HG03565 (cell line): ENCODE data around the gene LRP8.

Experiments
- ATAC-seq: cut with Tn5 transposase; IDR thresholded peaks from one replicate; pipeline ENCODE4 v1.9.1; 2021; ENCODE audit warnings: mild to moderate bottlenecking, moderate library complexity; ENCODE audit not compliant: unreplicated experiment

Gene LRP8

DNA sequence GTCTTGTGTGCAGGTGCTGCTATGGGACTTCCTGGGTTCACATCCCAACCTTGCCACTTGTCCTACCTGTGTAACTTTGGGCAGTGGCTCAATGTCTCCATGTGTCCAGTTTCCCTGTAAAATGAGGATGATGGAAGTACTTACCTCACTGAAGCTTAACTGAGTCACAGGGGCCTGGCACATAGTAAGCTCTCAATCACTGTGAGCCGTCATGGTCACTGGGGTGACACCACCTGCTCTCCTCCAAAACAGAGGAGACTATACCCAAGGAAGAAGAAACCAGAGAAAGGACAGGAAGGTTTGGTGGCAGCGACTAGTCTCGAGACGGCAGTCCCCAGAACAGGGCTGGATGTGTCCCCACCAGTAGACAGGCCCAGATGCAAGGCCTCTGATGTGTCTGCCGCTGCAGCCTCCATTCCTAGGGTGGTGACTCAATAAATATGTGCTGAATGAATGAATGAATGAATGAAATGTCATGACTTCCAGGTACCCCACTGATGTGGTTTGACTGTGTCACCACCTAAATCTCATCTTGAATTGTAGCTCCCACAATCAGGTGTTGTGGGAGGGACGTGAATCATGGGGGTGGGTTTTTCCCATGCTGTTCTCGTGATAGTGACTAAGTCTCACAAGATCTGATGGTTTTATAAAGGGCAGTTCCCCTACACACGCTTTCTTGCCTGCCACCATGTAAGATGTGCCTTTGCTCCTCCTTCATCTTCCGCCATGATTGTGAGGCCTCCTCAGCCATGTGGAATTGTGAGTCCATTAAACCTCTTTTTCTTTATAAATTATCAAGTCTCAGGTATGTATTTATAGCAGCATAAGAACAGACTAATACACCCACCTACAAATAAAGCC lies 13.0 kb upstream of the LRP8 start:
- ATAC-seq, result no peak

DNA sequence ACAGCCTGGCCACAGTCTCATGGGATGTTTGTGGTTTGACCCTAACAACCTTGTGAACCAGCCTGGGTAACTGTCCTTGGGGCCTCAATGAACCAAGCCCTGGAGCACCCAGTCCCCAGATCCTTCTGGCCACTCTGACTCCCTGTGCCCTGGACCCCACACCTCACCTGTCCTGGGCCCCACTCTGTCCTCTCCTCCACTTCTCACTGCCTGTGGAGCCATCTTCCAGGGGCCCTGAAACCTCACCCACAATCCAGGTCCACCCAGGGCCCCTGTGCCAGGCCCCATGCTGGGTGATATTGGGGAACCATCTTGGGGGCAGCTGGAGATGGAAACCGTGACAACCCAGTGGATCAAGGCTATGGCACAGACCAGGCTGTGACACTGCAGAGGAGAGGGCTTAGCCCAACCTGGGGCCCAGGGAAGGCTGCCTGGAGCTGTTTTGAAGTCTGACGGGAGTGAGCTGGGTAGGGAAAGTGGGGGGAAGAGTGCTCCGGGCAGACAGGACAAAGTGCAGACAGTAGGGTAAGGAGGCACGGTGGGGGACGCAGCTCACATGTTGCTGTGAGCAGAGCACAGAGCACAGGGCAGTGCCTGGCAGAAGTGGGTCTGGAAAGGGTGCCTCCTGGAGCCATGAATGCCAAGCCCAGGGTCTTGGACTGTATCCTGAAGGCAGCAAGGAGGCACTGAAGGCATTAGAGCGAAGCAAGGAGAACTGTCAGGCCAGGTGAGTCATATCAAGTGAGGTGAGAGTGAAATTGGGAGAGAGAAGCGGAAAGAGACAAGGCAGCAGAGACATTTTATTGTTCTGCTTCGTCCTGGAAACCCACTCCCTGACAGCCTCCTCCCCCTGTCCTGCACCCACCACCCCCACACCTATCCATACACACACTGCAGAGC lies 12.1 kb upstream of the LRP8 start:
- no peak for ATAC-seq

DNA sequence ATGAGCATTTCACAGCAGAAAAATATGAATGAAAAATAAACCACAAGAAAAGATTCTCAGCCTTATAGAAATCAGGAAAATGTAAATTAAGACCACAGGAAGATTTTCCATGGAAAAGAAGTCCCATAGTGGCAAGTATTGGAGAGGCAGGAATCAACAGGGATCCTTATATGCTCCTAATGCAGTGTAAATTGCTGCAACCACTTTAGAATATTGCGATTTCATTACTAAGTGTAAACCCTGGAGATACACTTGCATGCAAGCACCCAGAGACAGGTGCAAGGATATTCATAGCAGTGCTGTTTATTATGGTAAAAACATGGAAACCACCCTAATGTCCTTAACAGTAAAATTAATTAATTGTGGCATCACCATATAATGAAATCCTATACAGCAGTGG lies 10.6 kb upstream of the LRP8 start:
- ATAC-seq, result no peak

DNA sequence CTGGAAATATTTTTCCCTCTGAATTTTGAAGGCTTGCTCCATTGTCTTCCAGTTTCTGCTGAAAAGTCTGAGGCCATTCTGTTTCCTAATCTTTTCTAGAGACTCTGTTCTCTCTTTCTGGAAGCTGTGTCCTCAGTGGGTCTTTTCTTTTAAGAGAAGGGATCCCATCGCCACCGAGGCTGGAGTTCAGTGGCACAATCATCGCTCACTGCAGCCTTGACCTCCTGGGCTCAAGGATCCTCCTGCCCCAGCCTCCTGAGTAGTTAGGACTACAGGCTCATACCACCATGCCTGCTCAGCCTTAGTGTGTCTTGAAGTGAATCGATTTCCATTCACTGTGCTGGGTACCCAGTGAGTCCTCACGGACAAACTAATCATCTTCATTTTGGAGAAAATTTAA lies 9.6 kb upstream of the LRP8 start:
- no peak for ATAC-seq

DNA sequence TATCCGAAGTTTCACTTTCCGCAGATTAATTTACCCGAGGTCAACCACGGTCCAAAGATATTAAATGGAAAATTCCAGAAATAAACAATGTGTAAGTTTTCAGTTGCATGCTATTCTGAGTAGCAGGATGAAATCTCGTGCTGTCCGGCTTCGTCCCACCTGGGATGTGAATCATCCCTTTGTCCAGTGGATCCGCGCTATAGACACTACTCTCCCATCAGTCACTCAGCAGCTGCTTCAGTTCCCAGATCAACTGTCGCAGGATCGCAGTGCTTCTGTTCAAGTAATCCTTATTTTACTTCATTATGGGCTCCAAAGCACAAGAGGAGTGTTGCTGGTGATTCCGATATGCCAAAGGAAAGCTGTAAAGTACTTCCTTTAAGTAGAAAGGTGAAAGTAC lies 8.3 kb upstream of the LRP8 start:
- ATAC-seq, result no peak

DNA sequence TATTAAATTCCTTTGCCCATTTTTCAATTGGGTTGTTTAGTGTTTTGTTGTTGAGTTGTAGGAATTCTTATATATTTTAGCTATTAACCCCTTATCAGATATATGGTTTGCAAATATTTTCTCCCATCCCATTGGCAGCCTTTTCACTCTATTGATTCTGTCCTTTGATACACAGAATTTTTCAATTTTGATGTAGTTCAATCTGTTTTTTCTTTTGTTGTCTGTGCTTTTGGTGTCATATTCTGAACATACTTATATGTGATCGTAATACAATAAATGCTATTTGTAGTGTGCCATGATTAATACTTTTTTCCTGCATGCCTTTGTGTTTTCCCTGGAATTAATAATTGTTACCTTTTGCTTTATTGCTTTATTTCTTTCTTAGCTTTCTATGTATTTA lies 7.8 kb upstream of the LRP8 start:
- ATAC-seq, result no peak

DNA sequence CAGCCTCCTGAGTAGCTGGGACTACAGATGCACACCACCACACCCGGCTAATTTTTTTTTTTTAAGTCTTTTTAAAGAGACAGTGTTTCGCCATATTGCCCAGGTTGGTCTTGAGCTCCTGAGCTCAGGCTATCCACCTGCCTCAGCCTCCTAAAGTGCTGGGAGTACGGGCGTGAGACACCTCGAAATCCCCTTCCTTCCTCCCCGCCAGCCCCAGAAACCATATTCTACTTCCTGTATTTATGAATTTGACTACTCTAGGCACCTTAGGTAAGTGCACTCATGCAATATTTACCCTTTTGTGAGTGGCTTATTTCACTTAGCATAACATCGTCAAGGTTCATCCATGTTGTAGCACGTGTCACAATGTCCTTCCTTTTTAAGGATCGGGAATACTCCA lies 6.9 kb upstream of the LRP8 start:
- ATAC-seq, result no peak

DNA sequence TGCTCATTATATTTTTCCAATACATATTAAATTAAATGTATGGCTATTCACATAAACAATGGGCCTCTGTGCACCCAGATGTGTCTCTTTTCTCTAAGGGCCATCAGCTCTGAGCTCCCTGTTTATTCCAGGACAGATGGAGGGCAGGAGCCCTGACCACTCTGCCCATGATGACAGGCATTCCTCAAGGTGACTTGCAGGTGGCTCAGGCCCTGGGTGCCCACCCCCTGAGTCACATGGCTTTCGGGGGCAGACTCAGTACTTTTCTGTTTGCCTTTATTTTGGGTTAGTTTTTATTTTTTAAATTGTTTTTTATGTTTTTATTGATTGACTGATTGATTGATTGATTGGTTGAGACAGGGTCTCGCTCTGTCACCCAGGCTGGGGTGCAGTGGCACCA lies 6.4 kb upstream of the LRP8 start:
- ATAC-seq, result no peak

DNA sequence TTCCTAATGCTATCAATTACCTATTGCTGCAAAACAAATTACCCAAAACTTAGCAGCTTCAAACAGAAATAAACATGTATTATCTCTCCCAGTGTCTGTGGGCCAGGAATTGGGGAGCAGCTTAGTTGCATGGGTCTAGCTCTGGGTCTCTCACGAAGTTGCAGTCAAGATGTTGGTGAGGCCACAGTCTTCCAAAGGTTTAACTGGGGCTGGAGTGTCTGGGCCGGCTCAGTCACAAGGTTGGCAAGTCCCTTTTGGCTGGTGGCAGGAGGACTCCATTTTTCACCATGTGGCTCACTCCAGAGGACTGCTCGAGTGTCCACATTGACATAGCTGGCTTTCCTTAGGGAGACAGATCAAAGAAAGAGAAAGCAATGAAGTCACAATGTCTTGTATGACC lies 5.0 kb upstream of the LRP8 start:
- no peak for ATAC-seq

DNA sequence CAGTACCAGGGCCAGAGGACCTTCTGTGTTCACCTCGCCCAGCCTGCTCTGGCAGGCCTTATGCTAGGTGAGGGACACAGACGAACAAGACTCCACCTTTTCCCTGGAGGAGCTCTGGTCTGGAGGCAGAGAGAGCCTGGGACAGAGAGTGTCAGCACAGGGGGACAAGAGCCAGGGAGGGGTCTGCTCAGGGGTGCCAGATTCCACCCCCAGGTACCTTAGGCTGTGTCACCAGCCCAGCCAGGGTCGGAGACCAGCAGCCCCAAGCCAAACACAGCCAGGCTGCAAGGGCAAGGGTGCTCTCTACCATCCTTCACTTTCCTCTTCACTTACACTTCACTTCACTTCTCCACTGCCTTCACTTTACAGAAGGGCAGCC lies 4.3 kb upstream of the LRP8 start:
- no peak for ATAC-seq

DNA sequence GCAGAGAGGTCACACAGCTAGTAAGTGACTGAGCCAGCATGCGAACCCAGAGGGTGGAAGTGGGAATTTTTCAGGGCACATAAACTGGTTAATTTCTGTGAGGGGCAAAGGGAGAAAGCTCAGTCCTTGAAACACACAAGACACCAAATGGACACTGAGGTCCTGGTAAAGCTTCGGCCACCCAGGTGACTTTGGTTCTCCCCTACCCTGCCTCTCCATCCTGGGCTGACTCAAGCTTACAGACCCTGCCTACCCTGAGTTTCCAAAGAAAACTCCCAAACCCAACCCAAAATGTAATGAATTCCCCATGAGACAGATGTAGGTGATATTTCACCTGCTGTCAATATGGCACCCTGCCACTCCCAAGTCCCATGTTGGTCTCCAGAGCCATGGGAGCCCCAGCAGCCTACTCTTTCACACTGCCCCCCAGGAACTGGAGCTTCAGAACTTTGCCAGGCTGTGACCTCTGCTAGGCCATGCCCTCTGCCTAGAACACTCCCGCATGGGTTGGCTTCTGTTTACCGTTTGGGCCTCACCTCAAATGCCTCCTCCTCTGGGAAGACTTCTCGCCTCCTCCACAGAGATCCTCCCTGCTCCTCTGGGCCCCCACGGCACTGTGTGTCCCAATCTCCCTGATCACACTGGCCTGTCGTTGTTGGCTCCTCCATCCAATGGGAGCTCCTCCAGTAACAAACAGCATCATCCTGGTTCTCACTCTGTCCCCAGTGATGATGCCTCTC lies 3.7 kb upstream of the LRP8 start:
- no peak for ATAC-seq

DNA sequence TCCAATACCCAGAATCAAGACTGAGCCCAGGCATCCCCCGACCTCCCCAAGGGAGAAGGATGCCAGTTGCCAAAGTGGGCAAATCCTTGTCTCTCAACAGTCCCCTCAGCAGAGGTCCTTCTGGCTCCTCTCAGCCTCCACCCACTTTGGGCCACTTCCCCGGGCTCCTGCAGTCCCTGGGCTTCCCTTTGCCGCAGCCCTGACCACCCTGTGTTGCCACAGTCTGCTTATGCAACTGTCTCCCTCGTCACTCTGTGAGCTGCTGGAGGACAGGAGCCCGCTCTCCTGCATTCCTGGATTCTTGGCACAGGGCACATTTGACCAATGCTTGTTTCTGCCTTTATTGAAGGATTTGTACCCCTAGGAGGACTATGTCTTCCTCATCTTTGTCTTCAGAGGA lies 2.9 kb upstream of the LRP8 start:
- no peak for ATAC-seq

DNA sequence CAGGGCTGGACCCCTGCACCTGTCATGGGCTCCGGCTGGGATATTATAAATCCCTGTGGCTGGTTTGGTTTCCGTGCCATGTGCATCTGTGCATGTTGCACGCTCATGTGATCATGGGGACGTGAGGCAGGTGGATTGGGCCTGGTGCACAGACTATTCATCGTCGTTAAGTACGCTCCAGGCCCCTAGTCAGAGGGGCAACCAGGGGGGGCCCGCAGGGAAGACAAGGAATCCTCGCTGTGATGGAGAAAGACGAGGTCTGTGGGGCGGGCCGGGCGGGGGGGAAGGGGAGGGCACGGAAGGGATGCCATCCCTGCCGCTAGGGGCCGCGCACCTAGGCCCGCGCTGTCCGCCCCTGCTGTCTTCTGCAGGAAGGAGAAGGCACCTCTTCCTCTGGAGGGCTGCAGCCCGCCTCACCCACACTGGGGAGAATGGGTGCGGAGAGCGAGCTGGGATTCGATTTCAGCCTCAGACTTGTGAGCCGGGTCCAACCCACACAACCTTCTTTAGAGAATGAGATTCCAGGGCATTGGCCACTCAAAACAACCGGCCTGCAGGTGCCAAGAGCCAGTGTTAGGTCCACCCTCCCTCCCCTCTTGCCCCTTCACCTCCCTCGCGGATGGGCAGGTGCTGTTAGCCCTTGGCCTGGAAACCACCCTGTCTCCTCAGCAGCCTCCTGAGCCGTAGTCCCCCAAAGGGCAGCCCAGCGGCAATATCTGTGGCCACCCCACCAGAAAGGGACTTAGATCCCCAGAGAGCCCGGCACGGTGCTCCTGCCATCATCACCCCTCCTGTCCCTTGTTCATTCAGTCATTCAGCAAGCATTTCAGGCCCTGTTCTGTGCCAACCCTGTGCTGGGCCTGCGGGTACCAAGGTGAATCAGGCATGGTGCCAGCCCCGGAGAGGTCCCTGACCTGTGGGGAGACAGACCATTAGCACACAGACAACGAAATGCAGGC lies 950 bp upstream of the LRP8 start:
- no peak for ATAC-seq

DNA sequence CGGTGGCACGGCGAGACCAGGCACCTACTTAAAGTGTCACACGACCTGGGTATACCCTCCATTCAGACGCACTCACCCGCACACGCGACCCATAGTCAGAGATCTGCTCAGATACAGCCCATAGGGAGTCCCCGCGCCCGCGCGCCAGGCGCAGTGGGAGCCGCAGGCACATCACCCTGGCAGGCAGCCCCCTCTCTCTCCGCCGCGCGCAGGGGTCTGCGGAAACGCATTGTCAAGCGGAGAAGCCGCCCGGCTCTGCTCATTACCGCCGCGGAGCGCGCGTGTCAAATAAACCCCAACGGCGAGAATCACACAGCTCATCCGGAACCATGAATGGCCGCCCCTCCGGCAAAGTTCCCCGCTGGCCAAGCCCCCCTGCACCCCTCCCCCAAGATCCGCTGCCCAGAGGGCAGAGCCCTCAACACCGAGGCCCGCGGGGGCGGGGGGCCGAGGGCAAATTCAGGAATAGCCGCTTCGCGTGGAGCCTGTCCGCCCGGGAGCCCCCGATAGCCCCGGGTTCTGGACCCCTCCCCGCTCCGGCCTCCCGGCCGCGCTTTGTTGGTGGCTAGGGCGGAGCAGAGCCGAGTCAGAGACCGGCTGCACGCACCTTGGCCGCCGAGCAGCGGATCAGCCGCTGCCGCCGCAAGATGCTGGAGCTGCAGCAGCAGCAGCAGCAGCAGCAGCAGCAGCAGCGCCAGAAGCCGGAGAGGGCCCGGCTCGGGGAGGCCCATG lies 522 bp downstream of the LRP8 start:
- no peak for ATAC-seq

DNA sequence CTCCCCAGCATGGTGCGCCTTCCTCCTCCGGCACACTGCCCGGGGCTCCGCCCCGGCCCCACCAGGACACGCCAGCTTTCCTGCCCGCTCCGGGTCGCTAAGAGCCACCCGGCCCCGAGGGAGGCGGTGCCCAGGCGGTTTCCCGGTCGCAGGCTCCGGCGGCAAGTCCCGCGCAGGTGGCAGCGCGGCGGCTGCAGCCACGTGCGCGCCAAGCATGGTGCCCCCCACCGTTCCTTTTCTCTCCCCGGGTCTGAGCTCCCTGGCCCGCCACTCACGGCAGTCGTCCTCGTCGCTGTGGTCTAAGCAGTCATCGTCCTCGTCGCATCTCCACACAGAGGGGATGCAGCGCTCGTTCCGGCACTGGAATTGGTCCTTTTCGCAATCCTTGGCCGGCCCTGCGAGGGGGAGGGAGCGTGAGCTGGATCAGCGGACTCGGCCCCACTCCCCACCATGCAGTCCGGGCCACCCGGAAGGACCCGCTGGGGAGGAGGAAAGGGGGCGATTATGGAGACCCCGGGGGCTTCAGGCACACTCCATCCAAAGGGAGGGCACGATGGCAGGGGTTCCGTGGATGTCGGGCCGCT lies 1.2 kb downstream of the LRP8 start:
- no peak for ATAC-seq

DNA sequence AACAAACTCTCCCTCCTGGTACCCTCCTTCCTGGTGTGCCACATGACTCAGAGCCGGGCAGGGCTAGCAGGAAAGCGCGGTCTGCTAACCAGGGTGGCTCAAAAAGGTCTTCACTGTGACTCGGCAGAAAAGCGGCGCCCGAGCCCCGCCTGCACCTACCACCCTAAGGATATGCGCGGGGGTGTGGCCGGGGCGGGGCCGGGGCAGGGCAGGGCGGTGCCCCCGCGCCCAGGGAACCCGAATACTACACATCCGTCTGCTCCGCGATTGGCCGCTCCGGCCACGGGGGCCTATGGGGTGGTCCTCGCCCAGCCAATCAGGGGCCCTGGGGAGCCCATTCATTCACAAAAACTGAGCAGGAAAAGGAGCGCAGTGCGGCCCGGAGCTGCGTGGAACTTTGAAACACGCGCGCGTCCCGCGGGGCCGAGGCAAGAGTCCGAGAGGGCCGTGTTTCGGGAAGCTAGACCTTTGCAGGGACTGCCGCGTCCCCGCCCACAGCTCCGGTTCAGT lies 1.7 kb downstream of the LRP8 start:
- ATAC-seq, result peak; percentile 84

DNA sequence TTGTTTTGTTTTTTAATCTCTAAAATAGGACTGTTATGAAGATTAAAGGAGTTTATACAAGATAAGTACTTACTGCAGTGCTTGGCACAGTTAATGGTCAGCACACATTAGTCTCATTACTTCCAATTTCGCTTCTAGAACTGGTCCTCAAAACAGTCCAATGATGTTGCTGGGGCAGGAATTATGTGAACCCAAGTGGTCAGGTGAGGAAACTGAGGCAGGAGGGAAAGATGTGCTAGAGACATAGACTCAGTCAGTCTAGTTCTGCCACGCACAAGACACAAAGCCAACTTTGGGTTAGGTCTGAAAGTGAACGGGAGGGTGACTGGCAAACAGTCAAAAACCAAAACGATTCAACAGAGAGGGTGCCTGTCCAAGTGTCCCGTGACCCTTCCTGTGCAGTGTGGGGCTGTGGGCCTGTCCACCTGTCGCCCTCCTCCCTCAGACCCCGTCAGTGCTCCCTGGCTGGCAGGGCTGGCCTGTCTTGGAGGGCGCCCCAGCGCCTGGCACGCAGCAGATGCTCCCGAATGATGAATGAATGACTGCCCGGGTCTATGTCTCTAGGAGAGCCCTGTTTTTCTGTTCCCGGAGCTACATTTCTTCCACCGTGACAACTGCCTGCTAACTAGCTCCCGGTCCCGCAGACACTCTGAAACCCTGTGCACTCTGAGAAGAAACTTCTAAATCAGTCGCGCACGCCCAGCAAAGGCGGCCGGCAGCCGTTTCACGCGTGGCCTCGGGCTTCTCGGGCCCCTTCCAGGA lies 2.4 kb downstream of the LRP8 start:
- no peak for ATAC-seq

DNA sequence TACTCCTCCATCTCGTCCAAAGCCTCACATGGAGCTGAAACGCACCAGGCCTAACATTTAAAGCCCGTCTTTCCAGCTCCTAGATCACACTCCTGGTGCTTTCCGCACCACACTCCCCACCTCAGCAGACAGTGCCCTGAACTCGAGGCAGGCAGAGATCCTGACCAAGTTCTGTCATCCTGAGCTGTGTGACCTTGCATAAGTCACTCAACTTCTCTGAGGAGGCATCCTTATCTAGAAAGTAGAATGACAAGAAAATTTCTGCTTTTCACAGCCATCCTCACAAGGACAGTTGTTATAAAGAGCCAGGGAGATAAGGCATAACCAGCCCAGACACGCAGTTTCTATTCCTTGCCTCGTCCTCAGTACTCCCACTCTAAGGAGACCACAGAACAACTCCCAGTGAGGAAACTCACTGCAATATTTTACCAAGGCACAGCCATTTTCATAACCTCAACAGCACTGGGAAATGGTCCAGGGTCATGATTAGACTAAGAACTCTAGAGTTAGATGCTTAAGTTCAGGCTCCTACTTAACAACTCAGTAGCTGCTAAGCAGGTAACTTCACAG lies 3.1 kb downstream of the LRP8 start:
- no peak for ATAC-seq
